GM23248 (cell line): ENCODE measurements around the gene CACNA2D1.

Experiments
- EZH2 ChIP-seq: fragments of 200-600 bp; sonication (generic); IDR thresholded peaks from 2 replicates; pipeline ENCODE4 v1.6.1; 2018; ENCODE audit warnings: antibody characterized with exemption, mild to moderate bottlenecking; ENCODE audit not compliant: insufficient read depth, poor library complexity, severe bottlenecking
- EZH2phosphoT487 ChIP-seq: fragments of 200-600 bp; sonication (generic); IDR thresholded peaks from 2 replicates; pipeline ENCODE4 v1.6.1; 2018; ENCODE audit warnings: antibody characterized with exemption, moderate library complexity, mild to moderate bottlenecking, low read depth; ENCODE audit not compliant: insufficient read depth

DNA sequence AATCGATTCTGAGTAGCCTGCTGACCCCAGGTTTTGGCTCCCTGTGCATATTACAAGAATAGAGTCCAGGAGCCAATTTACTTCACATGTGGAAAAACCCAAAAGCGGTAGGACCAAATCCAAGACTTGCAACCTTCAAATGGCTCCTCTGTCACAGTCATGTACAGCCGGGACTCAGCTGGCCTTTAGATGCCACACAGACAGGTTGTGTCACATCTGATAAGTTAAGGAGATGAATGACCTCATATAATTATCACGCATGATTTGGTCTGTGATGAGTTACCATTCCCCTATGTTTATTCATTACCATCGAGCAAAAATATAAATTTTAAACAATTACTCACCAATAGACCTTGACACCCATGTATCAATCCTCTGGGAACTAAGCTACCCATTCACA, 14.2 kb downstream of the CACNA2D1 start:
- no peak for TF ChIP-seq EZH2phosphoT487
- no peak for TF ChIP-seq EZH2
